ENCODE measurements around the gene TTLL1.

TTLL1 gene

DNA sequence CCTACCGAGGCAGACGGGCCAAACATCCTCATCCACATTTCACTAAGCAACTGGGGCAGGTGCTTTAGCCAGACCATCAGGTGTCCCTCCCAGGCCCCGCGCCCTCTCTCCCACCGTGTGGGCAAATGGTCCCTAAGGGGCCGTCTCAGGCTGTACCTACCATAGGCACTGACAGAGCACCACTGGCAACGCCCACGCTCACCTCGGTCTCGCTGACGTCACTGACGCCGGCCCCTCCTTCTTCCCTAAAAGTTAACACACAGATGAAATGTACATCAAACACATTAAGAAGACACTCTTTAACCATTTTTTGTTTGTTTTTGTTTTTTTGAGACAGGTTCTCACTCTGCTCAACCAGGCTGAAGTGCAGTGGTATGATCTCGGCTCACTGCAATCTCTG is 9.4 kb downstream of the TTLL1 start:
- intact Hi-C loops (cut with DNase I; ENCODE audit: low total_unique reads): no loop called here
- no peak overlapping the region for H3K27ac ChIP-seq
- H3K9me3 ChIP-seq: no peaks in the 10 kb centered on the region
- H3K4me3 ChIP-seq: no peak overlapping the region
- H3K36me3 ChIP-seq: peaks cover 0 to 31% (median 4%) of the 10 kb centered on the region in 3 donors
- no peaks in the 10 kb centered on the region for H3K27me3 ChIP-seq
- no peaks in the 10 kb centered on the region for H3K4me1 ChIP-seq
- TF ChIP-seq, protein P1, sequence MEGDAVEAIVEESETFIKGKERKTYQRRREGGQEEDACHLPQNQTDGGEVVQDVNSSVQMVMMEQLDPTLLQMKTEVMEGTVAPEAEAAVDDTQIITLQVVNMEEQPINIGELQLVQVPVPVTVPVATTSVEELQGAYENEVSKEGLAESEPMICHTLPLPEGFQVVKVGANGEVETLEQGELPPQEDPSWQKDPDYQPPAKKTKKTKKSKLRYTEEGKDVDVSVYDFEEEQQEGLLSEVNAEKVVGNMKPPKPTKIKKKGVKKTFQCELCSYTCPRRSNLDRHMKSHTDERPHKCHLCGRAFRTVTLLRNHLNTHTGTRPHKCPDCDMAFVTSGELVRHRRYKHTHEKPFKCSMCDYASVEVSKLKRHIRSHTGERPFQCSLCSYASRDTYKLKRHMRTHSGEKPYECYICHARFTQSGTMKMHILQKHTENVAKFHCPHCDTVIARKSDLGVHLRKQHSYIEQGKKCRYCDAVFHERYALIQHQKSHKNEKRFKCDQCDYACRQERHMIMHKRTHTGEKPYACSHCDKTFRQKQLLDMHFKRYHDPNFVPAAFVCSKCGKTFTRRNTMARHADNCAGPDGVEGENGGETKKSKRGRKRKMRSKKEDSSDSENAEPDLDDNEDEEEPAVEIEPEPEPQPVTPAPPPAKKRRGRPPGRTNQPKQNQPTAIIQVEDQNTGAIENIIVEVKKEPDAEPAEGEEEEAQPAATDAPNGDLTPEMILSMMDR (IDR thresholded peaks at IDR 0.05): no peak
- DNase-seq: no peak

DNA sequence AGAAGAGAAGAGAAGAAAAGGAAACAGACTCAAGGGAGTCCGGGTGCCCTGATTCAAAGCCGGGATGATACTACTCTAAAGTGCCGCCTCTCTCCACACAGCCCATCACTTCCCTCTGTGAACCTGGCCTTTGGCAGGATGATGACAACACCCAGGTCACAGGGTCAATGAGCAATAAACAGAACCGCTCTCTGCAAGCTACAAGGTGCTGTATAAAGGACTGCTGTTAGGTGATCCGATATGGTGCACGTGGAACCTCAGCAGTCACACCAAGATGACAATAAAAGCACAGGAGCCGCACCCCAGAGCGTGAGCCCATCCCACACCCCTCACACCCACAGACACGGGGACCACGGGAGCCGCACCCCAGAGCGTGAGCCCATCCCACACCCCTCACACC is 10.7 kb downstream of the TTLL1 start:
- peaks cover 0 to 33% (median 7%) of the 10 kb centered on the region in 3 donors for H3K36me3 ChIP-seq
- no peaks in the 10 kb centered on the region for H3K27me3 ChIP-seq
- no peak overlapping the region for H3K4me3 ChIP-seq
- H3K27ac ChIP-seq: no peak overlapping the region
- H3K9me3 ChIP-seq: no peaks in the 10 kb centered on the region
- intact Hi-C loops (cut with DNase I; ENCODE audit: low total_unique reads): no loop called here
- TF ChIP-seq, protein P1 (IDR thresholded peaks at IDR 0.05): no peak
- DNase-seq: no peak
- no peaks in the 10 kb centered on the region for H3K4me1 ChIP-seq

DNA sequence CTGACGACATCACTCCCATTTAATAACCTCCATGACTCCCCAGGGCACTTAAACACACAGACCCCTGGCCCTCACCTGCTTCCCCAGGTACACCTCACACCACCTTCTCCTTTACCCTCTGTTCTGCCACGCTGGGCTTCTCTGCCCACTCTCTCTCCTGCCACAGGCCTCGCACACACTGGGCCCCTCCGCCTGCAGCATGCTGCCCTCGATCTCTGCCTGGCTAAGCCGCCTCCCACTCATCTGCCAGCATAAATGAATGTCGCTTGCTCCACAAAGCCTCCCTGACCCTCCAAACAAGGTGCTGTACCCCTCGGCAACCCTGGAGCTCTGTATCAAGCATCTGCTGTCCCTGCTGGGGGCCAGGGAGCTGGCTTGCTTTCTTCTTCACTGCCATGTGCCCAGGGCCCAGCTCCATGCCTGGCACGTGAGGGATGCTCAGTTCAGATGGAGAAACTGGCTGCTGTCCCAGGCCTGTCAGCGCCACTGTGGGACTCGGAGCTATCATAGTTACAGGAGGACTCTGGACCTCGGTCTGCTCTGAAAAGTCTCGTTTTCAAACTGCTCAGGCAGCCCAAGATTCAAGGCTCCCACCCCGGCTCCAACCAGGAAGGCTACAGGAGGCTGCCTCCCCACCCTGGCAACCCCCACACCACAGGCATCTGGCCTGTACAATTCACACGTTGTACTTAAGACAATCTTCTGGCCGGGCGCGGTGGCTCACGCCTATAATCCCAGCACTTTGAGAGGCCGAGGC is 11.9 kb downstream of the TTLL1 start:
- TF ChIP-seq, protein P1 (IDR thresholded peaks at IDR 0.05): no peak
- DNase-seq: no peak
- peaks cover 0 to 33% (median 7%) of the 10 kb centered on the region in 3 donors for H3K36me3 ChIP-seq
- no peaks in the 10 kb centered on the region for H3K9me3 ChIP-seq
- no peaks in the 10 kb centered on the region for H3K27me3 ChIP-seq
- intact Hi-C loops (cut with DNase I; ENCODE audit: low total_unique reads): no loop called here
- no peak overlapping the region for H3K4me3 ChIP-seq
- H3K27ac ChIP-seq: no peak overlapping the region
- H3K4me1 ChIP-seq: no peaks in the 10 kb centered on the region

DNA sequence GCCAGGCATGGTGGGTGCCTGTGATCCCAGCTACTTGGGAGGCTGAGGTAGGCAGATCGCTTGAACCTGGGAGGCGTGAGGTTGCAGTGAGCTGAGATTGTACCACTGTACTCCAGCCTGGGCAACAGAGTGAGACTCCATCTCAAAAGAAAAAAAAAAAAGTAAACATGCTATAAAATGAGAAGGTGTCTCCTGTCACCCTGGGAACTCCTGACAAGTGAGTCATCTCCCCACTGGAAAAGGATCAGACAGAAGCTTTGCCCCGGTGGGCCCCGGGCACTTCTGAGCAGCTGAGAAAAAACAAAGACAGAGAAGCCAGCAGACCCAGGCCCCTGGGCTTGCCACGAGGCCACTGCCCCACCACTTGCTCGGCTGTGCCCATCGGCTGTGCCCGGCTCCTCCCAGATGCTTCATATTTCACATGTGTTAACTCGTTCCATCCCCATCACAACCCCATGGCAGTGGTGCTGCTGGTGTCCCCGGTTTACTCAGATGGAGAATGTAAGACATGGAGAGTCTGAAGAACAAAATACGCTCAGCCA is 22.3 kb downstream of the TTLL1 start:
- intact Hi-C loops (cut with DNase I; ENCODE audit: low total_unique reads): no loop called here
- no peaks in the 10 kb centered on the region for H3K9me3 ChIP-seq
- H3K27ac ChIP-seq: no peak overlapping the region
- H3K27me3 ChIP-seq: no peaks in the 10 kb centered on the region
- H3K4me3 ChIP-seq: no peak overlapping the region
- TF ChIP-seq, protein P1 (IDR thresholded peaks at IDR 0.05): no peak
- no peak for DNase-seq
- H3K36me3 ChIP-seq: peaks cover 17 to 56% (median 25%) of the 10 kb centered on the region in 3 donors
- no peaks in the 10 kb centered on the region for H3K4me1 ChIP-seq

DNA sequence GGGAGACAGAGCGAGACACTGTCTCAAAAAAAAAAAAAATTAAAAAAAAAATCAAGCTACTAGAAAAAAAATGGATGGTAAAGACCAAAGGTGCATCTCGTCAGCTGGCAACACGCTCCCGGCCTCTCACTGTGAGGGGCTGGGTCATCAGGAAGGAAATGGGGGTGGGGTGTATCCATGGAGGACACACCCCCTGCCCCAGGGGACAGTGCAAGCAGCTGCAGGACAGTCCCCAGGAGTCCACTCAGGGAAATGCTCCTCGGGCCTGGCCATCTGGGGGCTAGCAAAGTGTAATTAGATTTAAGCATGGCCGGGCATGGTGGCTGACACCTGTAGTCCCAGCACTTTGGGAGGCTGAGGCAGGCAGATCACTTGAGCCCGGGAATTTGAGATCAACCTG is 23.1 kb downstream of the TTLL1 start:
- Histone ChIP-seq H3K4me3 (no peak overlapping the region), H3K9me3 (no peaks in the 10 kb centered on the region), H3K27me3 (no peaks in the 10 kb centered on the region), H3K4me1 (no peaks in the 10 kb centered on the region), H3K36me3 (peaks cover 25 to 57% (median 33%) of the 10 kb centered on the region in 3 donors), H3K27ac (no peak overlapping the region)
- intact Hi-C loops (cut with DNase I; ENCODE audit: low total_unique reads): no loop called here
- no peak for DNase-seq
- TF ChIP-seq, protein P1 (IDR thresholded peaks at IDR 0.05): no peak
